Upper lobe of right lung (tissue), 1 donor: ENCODE results near the gene INTS11. TPM values are rescaled to one million over a fixed set of nuclear protein-coding genes. Genes with fewer than 3 reads are reported as not detected.

ENCODE experiments used
- ATAC-seq: fragments of 200-7000 bp; cut with Tn5 transposase; one replicate; pipeline ENCODE4 v1.9.1; 2020; ENCODE audit warnings: mild to moderate bottlenecking, moderate library complexity
- DNase-seq: peaks from one replicate; pipeline ENCODE4 v3.0.0-alpha.2; 2020
- H3K27ac ChIP-seq: fragments of 200-600 bp; one replicate; pipeline ENCODE4 v1.8.0; 2022
- H3K27me3 ChIP-seq: fragments of 200-600 bp; one replicate; pipeline ENCODE4 v1.8.0; 2022; ENCODE audit warnings: mild to moderate bottlenecking
- H3K36me3 ChIP-seq: fragments of 200-600 bp; one replicate; pipeline ENCODE4 v1.8.0; 2022
- H3K4me1 ChIP-seq: fragments of 200-600 bp; one replicate; pipeline ENCODE4 v1.8.0; 2022
- H3K4me3 ChIP-seq: fragments of 200-600 bp; one replicate; pipeline ENCODE4 v1.8.0; 2022; ENCODE audit warnings: mild to moderate bottlenecking
- H3K9me3 ChIP-seq: fragments of 200-600 bp; one replicate; pipeline ENCODE4 v1.8.0; 2022
- CTCF ChIP-seq: fragments of 200-600 bp; IDR thresholded peaks from one replicate; pipeline ENCODE4 v1.8.0; 2022; ENCODE audit warnings: antibody characterized with exemption
- intact Hi-C: fragments of 100-400 bp; cut with DNase I; formaldehyde crosslinking; loops from one replicate; pipeline ENCODE4 v1.11.0; 2022
- total RNA-seq: library from RNA; stranded (reverse); fragmentation: NEBNext Ultra II Directional; extraction: Animal tissue kit (Norgen Biotek cat#: 25700); gene quantifications from one replicate; pipeline ENCODE4 v1.2.1, GENCODE V29; 2021
- donor health status: DM: no; HTN: yes; CAD: no; lungs with severe emphysema.

The INTS11 gene
- total RNA-seq, 1 donor from 2014 or later = 81.9 TPM

GRCh38 chr1:1295154-1295923 lies 29.1 kb downstream of the INTS11 start:
- no peak for TF ChIP-seq CTCF
- Histone ChIP-seq H3K36me3 (no peaks in the 10 kb centered on the region), H3K27me3 (no peaks in the 10 kb centered on the region), H3K4me3 (no peak overlapping the region), H3K27ac (no peak overlapping the region), H3K9me3 (no peaks in the 10 kb centered on the region), H3K4me1 (no peaks in the 10 kb centered on the region)
- intact Hi-C loops = no loop called here
- DNase-seq (no peak), ATAC-seq (no peak)

GRCh38 chr1:1294250-1294890 lies 30.1 kb downstream of the INTS11 start:
- TF ChIP-seq CTCF = no peak
- Histone ChIP-seq H3K27ac (no peak overlapping the region), H3K36me3 (no peaks in the 10 kb centered on the region), H3K4me3 (no peak overlapping the region), H3K9me3 (no peaks in the 10 kb centered on the region), H3K27me3 (no peaks in the 10 kb centered on the region), H3K4me1 (no peaks in the 10 kb centered on the region)
- DNase-seq = no peak
- intact Hi-C loops = no loop called here
- no peak for ATAC-seq

GRCh38 chr1:1293263-1294249 lies 30.9 kb downstream of the INTS11 start:
- Histone ChIP-seq H3K9me3 (no peaks in the 10 kb centered on the region), H3K4me1 (no peaks in the 10 kb centered on the region), H3K27me3 (no peaks in the 10 kb centered on the region), H3K36me3 (no peaks in the 10 kb centered on the region), H3K4me3 (no peak overlapping the region), H3K27ac (no peak overlapping the region)
- DNase-seq = no peak
- TF ChIP-seq CTCF = no peak
- ATAC-seq = peak; percentile 5
- intact Hi-C loops = no loop called here

- no peak for TF ChIP-seq CTCF
- H3K27ac ChIP-seq = no peak overlapping the region
- ATAC-seq = no peak
- intact Hi-C loops = no loop called here
- no peaks in the 10 kb centered on the region for H3K4me1 ChIP-seq
- no peaks in the 10 kb centered on the region for H3K9me3 ChIP-seq
- H3K27me3 ChIP-seq = no peaks in the 10 kb centered on the region
- DNase-seq = no peak
- H3K36me3 ChIP-seq = no peaks in the 10 kb centered on the region
- H3K4me3 ChIP-seq = no peak overlapping the region
Measured at GRCh38 chr1:1292851-1293250, 31.6 kb downstream of the INTS11 start.

GRCh38 chr1:1292442-1292779 lies 32.0 kb downstream of the INTS11 start:
- no peak for ATAC-seq

More at GRCh38 chr1:1292442-1292779, 32.0 kb downstream of the INTS11 start:
- H3K27ac ChIP-seq = no peak overlapping the region
- DNase-seq = no peak
- TF ChIP-seq CTCF = no peak
- no peak overlapping the region for H3K4me3 ChIP-seq
- H3K9me3 ChIP-seq = no peaks in the 10 kb centered on the region
- intact Hi-C loops = no loop called here
- H3K4me1 ChIP-seq = no peaks in the 10 kb centered on the region
- no peaks in the 10 kb centered on the region for H3K27me3 ChIP-seq
- no peaks in the 10 kb centered on the region for H3K36me3 ChIP-seq
